Measurements from ENCODE around the gene MINDY4B. TPM values are rescaled to one million over a fixed set of nuclear protein-coding genes. Genes with fewer than 3 reads are reported as not detected.

The MINDY4B gene
- total and polyA plus RNA-seq, 10 of the 15 experiments (the other 5 are each of a cell fraction or from before 2014, with no cell fraction given) = not detected

- TF ChIP-seq CUX1 (IDR thresholded peaks at IDR 0.05; ENCODE audit: insufficient replicate concordance, low read depth, low read length) = no peak
- TF ChIP-seq, protein P1, sequence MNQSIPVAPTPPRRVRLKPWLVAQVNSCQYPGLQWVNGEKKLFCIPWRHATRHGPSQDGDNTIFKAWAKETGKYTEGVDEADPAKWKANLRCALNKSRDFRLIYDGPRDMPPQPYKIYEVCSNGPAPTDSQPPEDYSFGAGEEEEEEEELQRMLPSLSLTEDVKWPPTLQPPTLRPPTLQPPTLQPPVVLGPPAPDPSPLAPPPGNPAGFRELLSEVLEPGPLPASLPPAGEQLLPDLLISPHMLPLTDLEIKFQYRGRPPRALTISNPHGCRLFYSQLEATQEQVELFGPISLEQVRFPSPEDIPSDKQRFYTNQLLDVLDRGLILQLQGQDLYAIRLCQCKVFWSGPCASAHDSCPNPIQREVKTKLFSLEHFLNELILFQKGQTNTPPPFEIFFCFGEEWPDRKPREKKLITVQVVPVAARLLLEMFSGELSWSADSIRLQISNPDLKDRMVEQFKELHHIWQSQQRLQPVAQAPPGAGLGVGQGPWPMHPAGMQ (IDR thresholded peaks at IDR 0.05; ENCODE audit: borderline replicate concordance) = no peak
These were observed 19.7 kb downstream of the MINDY4B start (continued) for GRCh38 chr3:150885535-150885934.

DNA sequence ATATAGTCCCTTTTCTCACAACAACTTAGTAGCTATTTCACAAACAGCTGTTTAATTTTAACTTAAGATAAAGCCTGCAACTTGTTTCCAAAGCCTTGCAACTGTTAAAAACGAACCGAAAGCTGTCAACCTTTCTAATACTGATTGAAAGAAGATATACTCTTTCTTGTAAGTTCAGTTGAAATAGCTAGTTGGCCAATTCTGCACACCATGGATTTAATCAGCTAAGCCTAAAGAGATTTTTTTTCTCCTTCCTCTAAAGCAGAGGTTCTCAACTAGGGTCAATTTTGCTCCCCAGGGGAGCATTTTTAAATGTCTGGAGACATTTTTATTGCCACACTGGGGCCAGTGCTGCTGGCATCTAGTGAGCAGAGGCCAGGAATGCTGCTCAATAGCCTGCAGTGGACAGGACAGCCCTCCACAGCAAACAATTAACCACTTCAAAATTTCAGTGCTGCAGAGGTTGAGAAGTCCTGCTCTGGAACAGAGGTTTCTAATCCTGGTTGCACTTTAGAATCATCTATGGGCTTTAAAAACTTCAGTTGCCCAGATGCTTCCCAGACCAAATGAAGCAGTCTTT lies 26.2 kb downstream of the MINDY4B start:
- Histone ChIP-seq H3K9ac (ENCODE audit: control insufficient read depth, insufficient read depth, low read length) (no peak overlapping the region), H3K27ac (ENCODE audit: control insufficient read depth, insufficient read depth) (no peak overlapping the region), H2AFZ (ENCODE audit: control insufficient read depth, low read depth, low read length) (no peak overlapping the region), H3K79me2 (ENCODE audit: control insufficient read depth, insufficient read depth, low read length) (no peaks in the 10 kb centered on the region), H3K36me3 (ENCODE audit: control insufficient read depth in 2 of 2, insufficient read depth in 2 of 2, low read length in 1 of 2) (no peaks in the 10 kb centered on the region), H4K20me1 (ENCODE audit: control insufficient read depth, insufficient read depth) (no peaks in the 10 kb centered on the region), H3K27me3 (replicated peaks in 1 of 2; ENCODE audit: control insufficient read depth in 2 of 2, insufficient read depth in 2 of 2, low read length in 1 of 2) (peaks cover 1 to 3% of the 10 kb centered on the region in 2 experiments; a peak in 1 of 4 replicates), H3K4me1 (ENCODE audit: control insufficient read depth, insufficient read depth, low read length) (no peaks in the 10 kb centered on the region; the same call in 1 of the 2 replicates), H3K4me3 (no peak overlapping the region), H3K4me2 (ENCODE audit: control insufficient read depth, insufficient read depth) (no peak overlapping the region), H3K9me3 (replicated peaks; ENCODE audit: control insufficient read depth, insufficient read depth, low read length) (no peaks in the 10 kb centered on the region)
- no TSS peak for BruUV-seq (replicated peaks)
- ChIA-PET CTCF (no interaction called here), SMC1A (ENCODE audit: uncharacterized antibody, unreplicated experiment) (interaction anchor here (0.6 kb wide), 1 partner anchor 225 kb away, joined by 3 read pairs; no protein-coding TSS in a partner anchor), RAD21 (ENCODE audit: unreplicated experiment) (no interaction called here), POLR2A (no interaction called here)
- in situ Hi-C loops (cut with MboI) (no loop called here), intact Hi-C loops (cut with micrococcal nuclease; ENCODE audit: unreplicated experiment) (no loop called here)
- 72% methylated on average over 2 of the region's 2 CpGs for WGBS (ENCODE audit: insufficient coverage, insufficient replicate concordance, low lambda C conversion rate, missing lambda C conversion rate)
- ATAC-seq = no peak
- no peak for FAIRE-seq
- DNase-seq (ENCODE audit: low read depth, low spot score) = no peak
- TF ChIP-seq MAX (IDR thresholded peaks at IDR 0.05; ENCODE audit: low read depth, low read length) (no peak), ESRRA (IDR thresholded peaks at IDR 0.05; ENCODE audit: low read length) (no peak), FOS (IDR thresholded peaks at IDR 0.05; ENCODE audit: borderline replicate concordance, extremely low read depth, insufficient read length) (no peak), GATAD2B (conservative IDR thresholded peaks at IDR 0.05; ENCODE audit: low read depth) (no peak), PAX8 (IDR thresholded peaks at IDR 0.05) (no peak), RUNX3 (IDR thresholded peaks at IDR 0.05; ENCODE audit: low read length) (no peak), STAT1 (conservative IDR thresholded peaks at IDR 0.05) (no peak), MEF2B (IDR thresholded peaks at IDR 0.05; ENCODE audit: partially characterized antibody, poor library complexity, severe bottlenecking) (no peak), POLR2AphosphoS2 (IDR thresholded peaks at IDR 0.05; ENCODE audit: low read depth, low read length) (no peak), KDM1A (IDR thresholded peaks at IDR 0.05; ENCODE audit: borderline replicate concordance) (no peak)
- TF ChIP-seq, protein P2, sequence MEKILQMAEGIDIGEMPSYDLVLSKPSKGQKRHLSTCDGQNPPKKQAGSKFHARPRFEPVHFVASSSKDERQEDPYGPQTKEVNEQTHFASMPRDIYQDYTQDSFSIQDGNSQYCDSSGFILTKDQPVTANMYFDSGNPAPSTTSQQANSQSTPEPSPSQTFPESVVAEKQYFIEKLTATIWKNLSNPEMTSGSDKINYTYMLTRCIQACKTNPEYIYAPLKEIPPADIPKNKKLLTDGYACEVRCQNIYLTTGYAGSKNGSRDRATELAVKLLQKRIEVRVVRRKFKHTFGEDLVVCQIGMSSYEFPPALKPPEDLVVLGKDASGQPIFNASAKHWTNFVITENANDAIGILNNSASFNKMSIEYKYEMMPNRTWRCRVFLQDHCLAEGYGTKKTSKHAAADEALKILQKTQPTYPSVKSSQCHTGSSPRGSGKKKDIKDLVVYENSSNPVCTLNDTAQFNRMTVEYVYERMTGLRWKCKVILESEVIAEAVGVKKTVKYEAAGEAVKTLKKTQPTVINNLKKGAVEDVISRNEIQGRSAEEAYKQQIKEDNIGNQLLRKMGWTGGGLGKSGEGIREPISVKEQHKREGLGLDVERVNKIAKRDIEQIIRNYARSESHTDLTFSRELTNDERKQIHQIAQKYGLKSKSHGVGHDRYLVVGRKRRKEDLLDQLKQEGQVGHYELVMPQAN (conservative IDR thresholded peaks at IDR 0.05) = no peak

Data from GM12878 (cell line).